ENCODE data around the gene BIRC2. TPM values are rescaled to one million over a fixed set of nuclear protein-coding genes. Genes with fewer than 3 reads are reported as not detected.
"Not testable (repeated sequence)": the region's sequence is repeated elsewhere in the genome, so short reads cannot be mapped to it uniquely, and the experiment has no call there.

The BIRC2 gene
- total RNA-seq = 10 to 100 TPM; 34.9 to 41.2 TPM

- no peaks in the 10 kb centered on the region for H3K9me3 Mint-ChIP-seq
- CTCF ChIA-PET = interaction anchor here (1.0 kb wide), 1 partner anchor 13 kb away, joined by 3 read pairs; no protein-coding TSS in a partner anchor
- peak; percentile 93 for DNase-seq
- H3K27me3 Mint-ChIP-seq = no peaks in the 10 kb centered on the region
- peak within 1 kb of the TSS; percentile 99 for H3K27ac Mint-ChIP-seq
- POLR2A ChIA-PET = no interaction called here
- H3K36me3 Mint-ChIP-seq (ENCODE audit: low read depth) = peaks cover 24% of the 10 kb centered on the region
- peaks cover 32% of the 10 kb centered on the region for H3K4me1 Mint-ChIP-seq
- H3K4me3 Mint-ChIP-seq = peak within 1 kb of the TSS; percentile 91
These were observed at the start of gene BIRC2 for GRCh38 chr11:102346748-102347461. Gene BIRC2, plus strand, starts transcription at chr11:102347214. Its CDS starts 2,641 bp downstream, at chr11:102349855.

- H3K4me3 Mint-ChIP-seq, POLR2A ChIA-PET: not testable (repeated sequence)
These were observed 46.2 kb upstream of the BIRC2 start for GRCh38 chr11:102300837-102301236.

GRCh38 chr11:102302241-102302640 lies 44.8 kb upstream of the BIRC2 start:
- peaks cover 37% of the 10 kb centered on the region for H3K9me3 Mint-ChIP-seq
- no peaks in the 10 kb centered on the region for H3K27me3 Mint-ChIP-seq
- H3K27ac Mint-ChIP-seq = no peak overlapping the region
- ChIA-PET CTCF (interaction anchor here (0.6 to 1.3 kb wide), 3 partner anchors 8 to 250 kb away, joined by 3 read pairs; no protein-coding TSS in a partner anchor), POLR2A (no interaction called here)
- H3K36me3 Mint-ChIP-seq (ENCODE audit: low read depth) = peaks cover 47% of the 10 kb centered on the region
- H3K4me3 Mint-ChIP-seq = no peak overlapping the region
- DNase-seq = no peak
- peaks cover 66% of the 10 kb centered on the region for H3K4me1 Mint-ChIP-seq

More at GRCh38 chr11:102300837-102301236, 46.2 kb upstream of the BIRC2 start:
- Mint-ChIP-seq H3K4me1 (peaks cover 53% of the 10 kb centered on the region), H3K36me3 (ENCODE audit: low read depth) (peaks cover 46% of the 10 kb centered on the region), H3K9me3 (peaks cover 37% of the 10 kb centered on the region)
- CTCF ChIA-PET = interaction anchor here (0.8 to 2.1 kb wide), 5 partner anchors 10 to 35 kb away, joined by 3 to 11 read pairs (median 4); no protein-coding TSS in a partner anchor
- not testable (repeated sequence) for H3K27me3 Mint-ChIP-seq, H3K27ac Mint-ChIP-seq
- peak; percentile 54 for DNase-seq

GRCh38 chr11:102304686-102305085 lies 42.3 kb upstream of the BIRC2 start:
- Mint-ChIP-seq H3K4me1 (peaks cover 71% of the 10 kb centered on the region), H3K36me3 (ENCODE audit: low read depth) (peaks cover 36% of the 10 kb centered on the region), H3K27ac (no peak overlapping the region), H3K27me3 (no peaks in the 10 kb centered on the region), H3K4me3 (no peak overlapping the region), H3K9me3 (peaks cover 27% of the 10 kb centered on the region)
- CTCF ChIA-PET = no interaction called here
- POLR2A ChIA-PET = no interaction called here
- no peak for DNase-seq

- Mint-ChIP-seq H3K27ac (peak overlapping the region; percentile 78), H3K4me3 (no peak overlapping the region), H3K27me3 (no peaks in the 10 kb centered on the region), H3K4me1 (peaks cover 63% of the 10 kb centered on the region), H3K9me3 (peaks cover 24% of the 10 kb centered on the region), H3K36me3 (ENCODE audit: low read depth) (peaks cover 29% of the 10 kb centered on the region)
- ChIA-PET CTCF (interaction anchor here (0.9 to 1.7 kb wide), 4 partner anchors 11 to 308 kb away, joined by 3 to 11 read pairs (median 4); no protein-coding TSS in a partner anchor), POLR2A (no interaction called here)
- no peak for DNase-seq
These were observed 41.5 kb upstream of the BIRC2 start for GRCh38 chr11:102305352-102306047.

- H3K4me3 Mint-ChIP-seq = peak overlapping the region; percentile 35
- CTCF ChIA-PET = interaction anchor here (0.9 to 1.7 kb wide), 4 partner anchors 12 to 307 kb away, joined by 3 to 11 read pairs (median 4); no protein-coding TSS in a partner anchor
- DNase-seq = no peak
- peak overlapping the region; percentile 78 for H3K27ac Mint-ChIP-seq
- POLR2A ChIA-PET = no interaction called here
- peaks cover 32% of the 10 kb centered on the region for H3K36me3 Mint-ChIP-seq (ENCODE audit: low read depth)
- H3K27me3 Mint-ChIP-seq = no peaks in the 10 kb centered on the region
- H3K4me1 Mint-ChIP-seq = peaks cover 56% of the 10 kb centered on the region
- H3K9me3 Mint-ChIP-seq = peaks cover 24% of the 10 kb centered on the region
These were observed 40.9 kb upstream of the BIRC2 start for GRCh38 chr11:102306048-102306597.

- Mint-ChIP-seq H3K27me3 (no peaks in the 10 kb centered on the region), H3K27ac (peak overlapping the region; percentile 78), H3K4me3 (peak overlapping the region; percentile 35), H3K36me3 (ENCODE audit: low read depth) (peaks cover 26% of the 10 kb centered on the region), H3K4me1 (peaks cover 49% of the 10 kb centered on the region), H3K9me3 (peaks cover 18% of the 10 kb centered on the region)
- ChIA-PET CTCF (interaction anchor here (1.2 to 1.7 kb wide), 4 partner anchors 13 to 306 kb away, joined by 3 to 11 read pairs (median 4); no protein-coding TSS in a partner anchor), POLR2A (no interaction called here)
- peak; percentile 54 for DNase-seq
These were observed 39.9 kb upstream of the BIRC2 start for GRCh38 chr11:102306817-102307726.

- no peak overlapping the region for H3K27ac Mint-ChIP-seq
- H3K27me3 Mint-ChIP-seq = no peaks in the 10 kb centered on the region
- ChIA-PET CTCF (interaction anchor here (0.8 to 1.4 kb wide), 2 partner anchors 18 to 313 kb away, joined by 3 to 4 read pairs; no protein-coding TSS in a partner anchor), POLR2A (no interaction called here)
- H3K4me1 Mint-ChIP-seq = peaks cover 51% of the 10 kb centered on the region
- no peak for DNase-seq
- H3K36me3 Mint-ChIP-seq (ENCODE audit: low read depth) = peaks cover 24% of the 10 kb centered on the region
- peaks cover 18% of the 10 kb centered on the region for H3K9me3 Mint-ChIP-seq
- no peak overlapping the region for H3K4me3 Mint-ChIP-seq
These were observed 39.3 kb upstream of the BIRC2 start for GRCh38 chr11:102307727-102308038.

- POLR2A ChIA-PET = no interaction called here
- Mint-ChIP-seq H3K4me1 (peaks cover 54% of the 10 kb centered on the region), H3K27me3 (no peaks in the 10 kb centered on the region), H3K27ac (no peak overlapping the region), H3K36me3 (ENCODE audit: low read depth) (peaks cover 12% of the 10 kb centered on the region), H3K9me3 (peaks cover 6% of the 10 kb centered on the region), H3K4me3 (no peak overlapping the region)
- CTCF ChIA-PET = interaction anchor here (1.2 to 6.1 kb wide), 4 partner anchors 9 to 22 kb away, joined by 3 to 35 read pairs (median 8); no protein-coding TSS in a partner anchor
- DNase-seq = no peak
These were observed 37.1 kb upstream of the BIRC2 start for GRCh38 chr11:102309621-102310541.

GRCh38 chr11:102312667-102313066 lies 34.3 kb upstream of the BIRC2 start:
- Mint-ChIP-seq H3K27ac (peak overlapping the region; percentile 55), H3K4me1 (peaks cover 50% of the 10 kb centered on the region), H3K27me3 (no peaks in the 10 kb centered on the region), H3K36me3 (ENCODE audit: low read depth) (peaks cover 8% of the 10 kb centered on the region), H3K9me3 (peaks cover 6% of the 10 kb centered on the region), H3K4me3 (peak overlapping the region; percentile 37)
- DNase-seq = no peak
- CTCF ChIA-PET = interaction anchor here (1.0 to 6.1 kb wide), 3 partner anchors 19 to 21 kb away, joined by 3 to 35 read pairs (median 3); no protein-coding TSS in a partner anchor
- POLR2A ChIA-PET = no interaction called here

- peaks cover 11% of the 10 kb centered on the region for H3K36me3 Mint-ChIP-seq (ENCODE audit: low read depth)
- peak overlapping the region; percentile 85 for H3K27ac Mint-ChIP-seq
- peak overlapping the region; percentile 14 for H3K4me3 Mint-ChIP-seq
- H3K27me3 Mint-ChIP-seq = no peaks in the 10 kb centered on the region
- CTCF ChIA-PET = interaction anchor here (0.8 to 6.1 kb wide), 5 partner anchors 19 to 36 kb away, joined by 3 to 35 read pairs (median 4); no protein-coding TSS in a partner anchor
- peaks cover 6% of the 10 kb centered on the region for H3K9me3 Mint-ChIP-seq
- POLR2A ChIA-PET = interaction anchor here (0.7 kb wide), 1 partner anchor 138 kb away, joined by 3 read pairs; no protein-coding TSS in a partner anchor
- H3K4me1 Mint-ChIP-seq = peaks cover 50% of the 10 kb centered on the region
- DNase-seq = no peak
These were observed 33.6 kb upstream of the BIRC2 start for GRCh38 chr11:102313238-102313940.
